Skeletal muscle tissue (tissue), 4 donors: ENCODE data around the gene FXYD1. TPM values are rescaled to one million over a fixed set of nuclear protein-coding genes. Genes with fewer than 3 reads are reported as not detected.
A peak's percentile ranks its signal among the peaks of the same experiment; 100 is the strongest.
"Not testable (repeated sequence)": the region's sequence is repeated elsewhere in the genome, so short reads cannot be mapped to it uniquely, and the experiment has no call there.

Experiments
- H3K27ac ChIP-seq: one replicate; pipeline ENCODE4 v1.7.0; 2013; ENCODE audit warnings: mild to moderate bottlenecking, low read depth, low read length, inconsistent platforms
- H3K27me3 ChIP-seq, 3 donors: one replicate each; pipeline ENCODE4 v1.7.0; 2013; ENCODE audit warnings: low read length in 3 of 3; ENCODE audit not compliant: control insufficient read depth in 3 of 3, insufficient read depth in 3 of 3
- H3K36me3 ChIP-seq, 3 donors: one replicate each; pipeline ENCODE4 v1.7.0; 2013; ENCODE audit warnings: low read length in 3 of 3; ENCODE audit not compliant: control insufficient read depth in 3 of 3, insufficient read depth in 3 of 3
- H3K4me1 ChIP-seq, 3 donors: one replicate each; pipeline ENCODE4 v1.7.0; 2013; ENCODE audit warnings: low read length in 3 of 3, mild to moderate bottlenecking in 3 of 3; ENCODE audit not compliant: control insufficient read depth in 3 of 3, insufficient read depth in 3 of 3
- H3K4me3 ChIP-seq, 3 donors: one replicate each; pipeline ENCODE4 v1.7.0; 2013; ENCODE audit warnings: low read length in 3 of 3
- H3K9ac ChIP-seq, 3 donors: one replicate each; pipeline ENCODE4 v1.7.0; 2013; ENCODE audit warnings: low read length in 3 of 3, mild to moderate bottlenecking in 3 of 3, moderate library complexity in 2 of 3, low read depth in 1 of 3
- H3K9me3 ChIP-seq, 3 donors: one replicate each; pipeline ENCODE4 v1.7.0; 2013; ENCODE audit warnings: low read length in 3 of 3; ENCODE audit not compliant: control insufficient read depth in 3 of 3
- total RNA-seq: library from RNA; depleted of rRNA; stranded (reverse); fragments of >200 nt; gene quantifications from one replicate; pipeline ENCODE4 v1.2.3, GENCODE V29; 2014
- donor health status: Osteomylitis.

FXYD1 gene
- total RNA-seq, 1 donor from 2014 or later: 45.4 TPM

GRCh38 chr19:35123573-35123972 lies 15.1 kb upstream of the FXYD1 start:
- peak overlapping the region; percentile 78 for H3K27ac ChIP-seq
- no peaks in the 10 kb centered on the region for H3K9me3 ChIP-seq
- H3K36me3 ChIP-seq: no peaks in the 10 kb centered on the region
- peak overlapping the region; percentile 74 to 96 (median 91) for H3K9ac ChIP-seq
- no peaks in the 10 kb centered on the region for H3K27me3 ChIP-seq
- peaks cover 43 to 57% (median 49%) of the 10 kb centered on the region in 3 donors for H3K4me1 ChIP-seq
- H3K4me3 ChIP-seq: peak overlapping the region; percentile 85 to 98 (median 97)

DNA sequence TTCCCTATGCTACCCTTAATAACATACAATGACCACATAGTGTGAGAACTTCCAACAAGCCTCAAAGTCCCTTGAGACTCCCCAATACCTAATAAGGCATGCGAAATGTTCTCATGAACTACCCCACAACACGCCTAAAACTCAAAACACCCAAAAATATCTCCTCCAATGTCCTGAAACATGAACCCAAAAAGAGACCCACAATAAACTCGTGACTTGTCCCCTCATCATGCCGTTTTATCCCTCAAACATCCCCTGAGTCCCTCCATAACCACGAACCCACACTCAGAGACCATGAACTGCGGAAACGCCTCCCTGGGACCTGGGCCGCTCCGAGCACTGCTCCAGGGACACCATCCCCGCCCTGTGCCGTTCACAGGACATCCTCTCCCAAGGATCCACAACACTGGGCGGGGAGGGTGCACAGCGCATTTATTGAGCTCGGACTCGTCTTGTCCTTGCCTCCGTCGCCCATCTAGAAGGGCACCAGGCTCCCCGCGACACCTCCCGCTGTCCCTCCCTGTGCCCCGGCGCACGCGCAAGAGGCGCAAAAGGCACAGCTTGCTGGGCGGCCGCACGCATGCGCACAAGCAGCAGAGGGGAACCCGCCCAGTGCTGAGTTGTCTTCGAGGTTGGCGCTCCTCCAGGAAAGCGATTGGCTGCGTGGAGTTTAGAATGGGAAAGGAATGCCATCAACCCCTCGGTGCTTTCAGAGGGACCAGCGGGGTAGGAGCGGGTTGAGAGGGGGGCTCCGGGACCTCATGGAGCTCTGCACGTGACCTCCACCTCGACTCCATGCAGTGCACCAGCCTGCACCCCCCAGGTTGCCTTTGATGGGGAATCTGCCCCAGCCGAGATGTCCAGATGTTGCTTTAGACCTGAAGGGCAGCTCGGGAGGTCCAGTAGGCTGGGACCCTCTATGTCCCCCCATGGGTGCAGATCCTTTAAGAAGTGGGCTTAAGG lies 14.2 kb upstream of the FXYD1 start:
- Histone ChIP-seq H3K9me3 (no peaks in the 10 kb centered on the region), H3K27ac (peak overlapping the region; percentile 78), H3K4me3 (peak overlapping the region; percentile 85 to 98 (median 97)), H3K27me3 (no peaks in the 10 kb centered on the region), H3K36me3 (no peaks in the 10 kb centered on the region), H3K9ac (peak overlapping the region; percentile 74 to 96 (median 91)), H3K4me1 (peaks cover 43 to 52% (median 49%) of the 10 kb centered on the region in 3 donors)

DNA sequence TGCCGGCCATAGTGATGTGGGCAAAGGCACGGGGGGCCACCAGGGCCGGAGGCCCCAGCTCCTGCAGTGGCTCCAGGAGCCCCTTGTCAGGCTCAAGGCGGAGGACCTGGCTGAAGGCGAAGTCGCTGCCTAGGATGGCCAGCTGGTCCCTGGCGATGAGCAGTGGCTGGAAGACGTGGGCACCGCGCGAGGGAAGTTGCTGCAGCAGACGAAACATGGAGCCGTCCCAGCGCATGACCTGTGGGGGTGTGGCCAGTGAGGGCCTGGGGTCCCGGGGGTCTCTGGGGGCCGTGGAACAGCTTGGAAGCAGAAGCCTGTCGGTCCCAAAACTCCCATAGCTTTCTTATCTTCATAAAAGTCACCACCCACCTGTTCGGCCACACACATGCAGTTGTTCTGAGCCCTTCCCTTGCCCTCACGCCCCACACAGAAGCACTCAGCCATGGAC lies 13.3 kb upstream of the FXYD1 start:
- Histone ChIP-seq H3K4me3 (peak overlapping the region; percentile 6 to 97 (median 85)), H3K36me3 (no peaks in the 10 kb centered on the region), H3K9me3 (no peaks in the 10 kb centered on the region), H3K27ac (peak overlapping the region; percentile 78), H3K27me3 (no peaks in the 10 kb centered on the region), H3K9ac (peak overlapping the region; percentile 33 to 96 (median 74)), H3K4me1 (peaks cover 43 to 60% (median 51%) of the 10 kb centered on the region in 3 donors)

DNA sequence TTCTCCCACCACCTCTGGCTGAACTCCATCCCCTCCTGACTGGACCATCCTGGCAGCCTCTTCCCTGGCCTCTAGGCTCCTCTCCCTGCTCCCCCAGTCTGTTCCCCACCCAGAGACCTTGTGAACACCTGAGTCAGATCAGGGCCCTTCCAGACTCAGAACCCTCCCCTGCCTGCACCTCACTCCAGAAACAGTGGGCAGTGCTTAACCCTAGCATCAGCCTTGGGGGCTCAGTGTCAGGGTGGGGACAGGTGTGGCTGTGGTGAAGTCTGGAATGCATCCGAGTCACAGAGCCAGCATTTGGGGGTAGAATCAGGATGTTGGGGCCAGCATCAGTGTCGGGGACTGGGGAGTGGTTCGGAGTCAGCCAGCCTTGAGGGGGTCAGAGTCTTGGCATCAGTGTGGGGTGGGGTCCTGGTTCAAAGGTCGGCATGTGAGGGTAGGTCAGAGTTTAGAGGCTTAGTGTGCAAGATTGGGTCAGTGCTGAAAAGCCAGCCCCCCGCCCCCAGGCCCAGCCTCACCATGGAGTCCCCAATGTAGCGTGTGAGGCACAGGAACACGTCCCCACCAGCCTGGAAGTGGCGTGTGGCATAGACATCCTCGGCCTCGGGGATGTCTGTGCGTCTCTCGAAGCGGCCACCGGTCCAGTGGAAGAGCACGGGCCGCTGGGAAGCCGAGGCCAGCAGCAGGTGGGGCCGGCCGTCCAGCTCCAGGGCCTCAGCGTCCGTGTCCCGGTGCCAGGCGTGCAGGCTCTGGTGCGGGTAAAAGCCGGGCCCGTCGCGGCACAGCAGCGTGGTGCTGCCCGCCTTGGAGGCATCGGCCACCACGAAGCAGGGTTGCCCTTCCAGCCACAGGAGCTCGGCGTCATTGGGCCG lies 12.6 kb upstream of the FXYD1 start:
- Histone ChIP-seq H3K9ac (peak overlapping the region in 2 of 3 donors; percentile 45 to 68), H3K4me3 (peak overlapping the region in 1 of 3 donors; percentile 35), H3K36me3 (no peaks in the 10 kb centered on the region), H3K27ac (peak overlapping the region; percentile 78), H3K9me3 (no peaks in the 10 kb centered on the region), H3K4me1 (peaks cover 41 to 60% (median 54%) of the 10 kb centered on the region in 3 donors), H3K27me3 (no peaks in the 10 kb centered on the region)

- Histone ChIP-seq H3K36me3 (peaks cover 0 to under 1% (median 0%) of the 10 kb centered on the region in 3 donors), H3K4me3 (peak overlapping the region in 1 of 3 donors; percentile 13), H3K9ac (peak overlapping the region in 2 of 3 donors; percentile 45 to 68), H3K9me3 (no peaks in the 10 kb centered on the region), H3K4me1 (peaks cover 36 to 60% (median 50%) of the 10 kb centered on the region in 3 donors), H3K27ac (peak overlapping the region; percentile 78), H3K27me3 (no peaks in the 10 kb centered on the region)
Measured at GRCh38 chr19:35126624-35126959, 12.0 kb upstream of the FXYD1 start.

GRCh38 chr19:35127871-35128270 lies 10.8 kb upstream of the FXYD1 start:
- Histone ChIP-seq H3K9me3 (no peaks in the 10 kb centered on the region), H3K4me3 (no peak overlapping the region), H3K27ac (no peak overlapping the region), H3K4me1 (peaks cover 38 to 56% (median 46%) of the 10 kb centered on the region in 3 donors), H3K27me3 (no peaks in the 10 kb centered on the region), H3K9ac (peak overlapping the region in 1 of 3 donors; percentile 16), H3K36me3 (peaks cover 0 to 2% (median 2%) of the 10 kb centered on the region in 3 donors)

GRCh38 chr19:35128398-35129057 lies 10.1 kb upstream of the FXYD1 start:
- Histone ChIP-seq H3K4me1 (peaks cover 32 to 50% (median 46%) of the 10 kb centered on the region in 3 donors), H3K9me3 (no peaks in the 10 kb centered on the region), H3K27ac (no peak overlapping the region), H3K36me3 (peaks cover 0 to 5% (median 4%) of the 10 kb centered on the region in 3 donors), H3K4me3 (no peak overlapping the region), H3K9ac (no peak overlapping the region), H3K27me3 (no peaks in the 10 kb centered on the region)

GRCh38 chr19:35129724-35130274 lies 8.8 kb upstream of the FXYD1 start:
- not testable (repeated sequence) for H3K4me3 ChIP-seq, H3K9me3 ChIP-seq, H3K27me3 ChIP-seq, H3K36me3 ChIP-seq, H3K27ac ChIP-seq
- Histone ChIP-seq H3K9ac (peak overlapping the region in 1 of 3 donors; percentile 33), H3K4me1 (peaks cover 22 to 46% (median 46%) of the 10 kb centered on the region in 3 donors)
